GM19240 (cell line): ENCODE measurements around the gene HOXC11.

ENCODE experiments used
- DNase-seq: peaks from one replicate; pipeline ENCODE4 v3.0.0; 2011; ENCODE audit warnings: low spot score; ENCODE audit not compliant: insufficient read length

HOXC11 gene

GRCh38 chr12:53984901-53985691, 12.2 kb downstream of the HOXC11 start, which contains the start of gene HOXC10:
Gene HOXC10 (plus strand): TSS chr12:53985146. CDS start chr12:53985260, 114 bp downstream.
- DNase-seq = no peak

GRCh38 chr12:53985692-53985993, 12.7 kb downstream of the HOXC11 start:
- DNase-seq = no peak

GRCh38 chr12:53985994-53986685, 13.2 kb downstream of the HOXC11 start:
- DNase-seq = no peak

GRCh38 chr12:53986686-53987483, 14.0 kb downstream of the HOXC11 start:
- no peak for DNase-seq

GRCh38 chr12:53987787-53988230, 14.9 kb downstream of the HOXC11 start:
- DNase-seq = no peak

- no peak for DNase-seq
These were observed 15.8 kb downstream of the HOXC11 start for GRCh38 chr12:53988541-53989226.

GRCh38 chr12:53989227-53990113, 16.5 kb downstream of the HOXC11 start:
- peak; percentile 47 for DNase-seq

GRCh38 chr12:53990311-53991076, 17.6 kb downstream of the HOXC11 start:
- DNase-seq = no peak

GRCh38 chr12:53991077-53991460, 18.1 kb downstream of the HOXC11 start:
- no peak for DNase-seq

- no peak for DNase-seq
These were observed 19.5 kb downstream of the HOXC11 start for GRCh38 chr12:53992377-53992889.

- no peak for DNase-seq
These were observed 20.5 kb downstream of the HOXC11 start for GRCh38 chr12:53993162-53994008.

- DNase-seq = no peak
These were observed 21.0 kb downstream of the HOXC11 start for GRCh38 chr12:53994009-53994263.

GRCh38 chr12:53994264-53995001, 21.5 kb downstream of the HOXC11 start:
- DNase-seq = no peak

- DNase-seq = no peak
These were observed 22.1 kb downstream of the HOXC11 start for GRCh38 chr12:53995002-53995377.

GRCh38 chr12:53995378-53996239, 22.7 kb downstream of the HOXC11 start:
- DNase-seq = no peak

- DNase-seq = no peak
These were observed 23.6 kb downstream of the HOXC11 start for GRCh38 chr12:53996240-53997203.
